GM12875 (cell line): Measurements from ENCODE around the gene ACD.

Source experiments
- H3K4me3 ChIP-seq: one replicate; pipeline ENCODE4 v1.5.1; 2011; ENCODE audit warnings: low read depth, low read length, control low read depth
- CTCF ChIP-seq: IDR thresholded peaks from 2 replicates; pipeline ENCODE4 v1.5.1; 2011; ENCODE audit warnings: low read depth, mild to moderate bottlenecking, control low read depth, inconsistent platforms, low read length, moderate library complexity, borderline replicate concordance; ENCODE audit not compliant: insufficient read depth

ACD gene

GRCh38 chr16:67650023-67650422, 10.0 kb downstream of the ACD start:
- H3K4me3 ChIP-seq: no peak overlapping the region
- no peak for TF ChIP-seq CTCF

GRCh38 chr16:67649494-67649931, 10.5 kb downstream of the ACD start:
- H3K4me3 ChIP-seq: no peak overlapping the region
- TF ChIP-seq CTCF: no peak

GRCh38 chr16:67648764-67649407, 11.2 kb downstream of the ACD start:
- H3K4me3 ChIP-seq: no peak overlapping the region

GRCh38 chr16:67648088-67648763, 11.8 kb downstream of the ACD start:
- TF ChIP-seq CTCF: no peak
- no peak overlapping the region for H3K4me3 ChIP-seq

More at GRCh38 chr16:67648764-67649407, 11.2 kb downstream of the ACD start:
- no peak for TF ChIP-seq CTCF

- no peak for TF ChIP-seq CTCF
- no peak overlapping the region for H3K4me3 ChIP-seq
Measured at GRCh38 chr16:67647681-67648080, 12.4 kb downstream of the ACD start.

- no peak for TF ChIP-seq CTCF
- no peak overlapping the region for H3K4me3 ChIP-seq
Measured at GRCh38 chr16:67647111-67647651, 12.9 kb downstream of the ACD start.

GRCh38 chr16:67645397-67646121, 14.5 kb downstream of the ACD start:
- peak overlapping the region; percentile 69 for H3K4me3 ChIP-seq
- no peak for TF ChIP-seq CTCF
